Spleen (tissue), 7 donors: ENCODE measurements around the gene CDK12.

Source experiments
- POLR2A ChIP-seq, 3 donors: fragments of 450-650 bp; IDR thresholded peaks; one replicate each; pipeline ENCODE4 v1.5.1; 2017; ENCODE audit warnings: antibody characterized with exemption in 3 of 3, mild to moderate bottlenecking in 1 of 3
- POLR2AphosphoS5 ChIP-seq, 3 donors: sonication (generic); formaldehyde crosslinking; IDR thresholded peaks; one replicate each; pipeline ENCODE4 v1.5.1; 2017; ENCODE audit warnings: antibody characterized with exemption in 3 of 3
- TF ChIP-seq, protein P1 (sequence below), 11 experiments: fragments of 200-600 bp in 7 of 11; fragments of 450-650 bp in 4 of 11; sonication (generic) in 4 of 11; IDR thresholded peaks in 8 of 11; conservative IDR thresholded peaks in 3 of 11; 1 replicate in 7 of 11; 2 replicates in 4 of 11; pipeline versions ENCODE4 v1.4.0 to v1.8.0; 2016 to 2021; ENCODE audit warnings: antibody characterized with exemption in 11 of 11, inconsistent platforms in 4 of 11, mild to moderate bottlenecking in 1 of 11
- donor health status: DM: no; HTN: no; CAD: no; lungs with moderate emphysema.
- donor health status: DM: no; HTN: no; CAD: no.
- donor health status: DM: no; HTN: no; CAD: no.

DNA sequence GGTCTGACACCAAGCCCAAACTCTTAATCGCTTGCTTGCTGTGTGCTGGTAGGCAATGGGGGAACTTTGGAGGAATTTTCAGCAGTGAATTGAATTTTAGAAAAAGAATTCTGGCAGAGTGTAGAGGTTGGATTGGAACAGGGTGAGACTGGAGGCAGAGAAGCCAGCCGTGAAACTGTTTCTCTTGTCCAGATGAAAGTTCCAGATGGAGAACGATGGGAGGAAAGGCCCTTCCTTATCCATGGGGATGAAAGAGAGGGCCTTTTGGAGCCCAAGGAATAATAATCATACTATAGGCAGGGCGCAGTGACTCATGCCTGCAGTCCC, 120.4 kb downstream of the CDK12 start:
- TF ChIP-seq POLR2AphosphoS5 (IDR thresholded peaks at IDR 0.05) (no peak), POLR2A (IDR thresholded peaks at IDR 0.05) (no peak)
- TF ChIP-seq, protein P1, sequence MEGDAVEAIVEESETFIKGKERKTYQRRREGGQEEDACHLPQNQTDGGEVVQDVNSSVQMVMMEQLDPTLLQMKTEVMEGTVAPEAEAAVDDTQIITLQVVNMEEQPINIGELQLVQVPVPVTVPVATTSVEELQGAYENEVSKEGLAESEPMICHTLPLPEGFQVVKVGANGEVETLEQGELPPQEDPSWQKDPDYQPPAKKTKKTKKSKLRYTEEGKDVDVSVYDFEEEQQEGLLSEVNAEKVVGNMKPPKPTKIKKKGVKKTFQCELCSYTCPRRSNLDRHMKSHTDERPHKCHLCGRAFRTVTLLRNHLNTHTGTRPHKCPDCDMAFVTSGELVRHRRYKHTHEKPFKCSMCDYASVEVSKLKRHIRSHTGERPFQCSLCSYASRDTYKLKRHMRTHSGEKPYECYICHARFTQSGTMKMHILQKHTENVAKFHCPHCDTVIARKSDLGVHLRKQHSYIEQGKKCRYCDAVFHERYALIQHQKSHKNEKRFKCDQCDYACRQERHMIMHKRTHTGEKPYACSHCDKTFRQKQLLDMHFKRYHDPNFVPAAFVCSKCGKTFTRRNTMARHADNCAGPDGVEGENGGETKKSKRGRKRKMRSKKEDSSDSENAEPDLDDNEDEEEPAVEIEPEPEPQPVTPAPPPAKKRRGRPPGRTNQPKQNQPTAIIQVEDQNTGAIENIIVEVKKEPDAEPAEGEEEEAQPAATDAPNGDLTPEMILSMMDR (IDR thresholded peaks at IDR 0.05 in 8 of 11, conservative IDR thresholded peaks at IDR 0.05 in 3 of 11): no peak
